PC-9 (cell line): ENCODE measurements around the gene ZNF525. TPM values are rescaled to one million over a fixed set of nuclear protein-coding genes. Genes with fewer than 3 reads are reported as not detected.

Source experiments
- Bru-seq: library from RNA; stranded (reverse); fragments of 400-500 nt; gene quantifications from one replicate; lab custom pipeline; 2021; lab: Mats Ljungman, UMichigan
- BruChase-seq, 2 experiments: library from RNA; stranded (reverse); fragments of 400-500 nt; gene quantifications; one replicate each; lab custom pipeline; 2021; lab: Mats Ljungman, UMichigan
- BruUV-seq: library from RNA; stranded (reverse); fragments of 400-500 nt; replicated peaks from 2 replicates; lab custom pipeline; 2021; lab: Mats Ljungman, UMichigan
- CTCF ChIA-PET: fragments of 300-600 bp; sonication (Branson Sonifier 250); formaldehyde crosslinking; loops from one replicate; lab custom pipeline; 2022; ENCODE audit warnings: antibody characterized with exemption; lab: Charles Lee
- POLR2A ChIA-PET: fragments of 300-600 bp; sonication (Branson Sonifier 250); formaldehyde crosslinking; loops from one replicate; lab custom pipeline; 2022; ENCODE audit warnings: antibody characterized with exemption; ENCODE audit not compliant: unreplicated experiment; lab: Charles Lee
- DNase-seq, 2 experiments: peaks; one replicate each; pipeline versions ENCODE4 v3.0.0 to v3.0.0-alpha.2; 2015 to 2022; ENCODE audit warnings: mixed read lengths in 1 of 2
- H2AFZ ChIP-seq: fragments of 200-600 bp; sonication (generic); 2 replicates; pipeline ENCODE4 v1.8.1; 2017; ENCODE audit warnings: antibody characterized with exemption
- H3F3A ChIP-seq: fragments of 200-600 bp; sonication (generic); 2 replicates; pipeline ENCODE4 v1.8.1; 2017; ENCODE audit warnings: antibody characterized with exemption, mild to moderate bottlenecking, low read depth; ENCODE audit not compliant: insufficient read depth
- H3K27ac ChIP-seq: fragments of 200-600 bp; sonication (generic); 2 replicates; pipeline ENCODE4 v1.6.1; 2016; ENCODE audit warnings: mixed run types
- H3K27me3 ChIP-seq: fragments of 200-600 bp; sonication (generic); 2 replicates; pipeline ENCODE4 v1.6.1; 2016; ENCODE audit warnings: low read depth, mixed run types; ENCODE audit not compliant: insufficient read depth
- H3K36me3 ChIP-seq: fragments of 200-600 bp; sonication (generic); 2 replicates; pipeline ENCODE4 v1.6.1; 2016; ENCODE audit warnings: low read depth, mixed run types
- H3K4me1 ChIP-seq: fragments of 200-600 bp; sonication (generic); replicated peaks from 2 replicates; pipeline ENCODE4 v1.6.1; 2016; ENCODE audit warnings: mixed run types; ENCODE audit not compliant: insufficient read depth
- H3K4me2 ChIP-seq: fragments of 200-600 bp; sonication (generic); 2 replicates; pipeline ENCODE4 v1.6.1; 2017; ENCODE audit warnings: mixed run types
- H3K4me3 ChIP-seq: fragments of 200-600 bp; sonication (generic); 2 replicates; pipeline ENCODE4 v1.6.1; 2016; ENCODE audit warnings: mixed run types
- H3K79me2 ChIP-seq: fragments of 200-600 bp; sonication (generic); 2 replicates; pipeline ENCODE4 v1.6.1; 2017; ENCODE audit warnings: low read depth, mixed run types
- H3K9me2 ChIP-seq: fragments of 200-600 bp; sonication (generic); 2 replicates; pipeline ENCODE4 v1.8.1; 2017; ENCODE audit warnings: mild to moderate bottlenecking; ENCODE audit not compliant: insufficient read depth
- H3K9me3 ChIP-seq: fragments of 200-600 bp; sonication (generic); 2 replicates; pipeline ENCODE4 v1.8.1; 2016; ENCODE audit warnings: low read depth; ENCODE audit not compliant: insufficient read depth
- H4K20me1 ChIP-seq: fragments of 200-600 bp; sonication (generic); 2 replicates; pipeline ENCODE4 v1.8.1; 2017; ENCODE audit not compliant: insufficient read depth
- EZH2 ChIP-seq: fragments of 200-600 bp; sonication (generic); IDR thresholded peaks from 2 replicates; pipeline ENCODE4 v1.8.0; 2017; ENCODE audit warnings: antibody characterized with exemption, low read depth
- intact Hi-C: fragments of 100-400 bp; cut with micrococcal nuclease; formaldehyde crosslinking; loops from one replicate; pipeline ENCODE4 v1.10.0; 2022; ENCODE audit not compliant: unreplicated experiment
- long read RNA-seq: library from polyadenylated mRNA; stranded (forward); transcript quantifications from one replicate; pipeline ENCODE4 v2.0.0, GENCODE V29; 2022
- total RNA-seq: library from RNA; stranded (reverse); gene quantifications from 2 replicates; pipeline ENCODE4 v1.2.3, GENCODE V29; 2021
- TF ChIP-seq, protein P1 (sequence below): fragments of 200-600 bp; sonication (generic); conservative IDR thresholded peaks from 2 replicates; pipeline ENCODE4 v1.6.1; 2017; ENCODE audit warnings: mixed run types, antibody characterized with exemption, mild to moderate bottlenecking, moderate library complexity

The ZNF525 gene
- 19.7 and 21.8 TPM in 2 replicates for total RNA-seq
- Bru-seq, nascent RNA: percentile 73 among the genes with signal in this experiment
- percentile 75 among the genes with signal in this experiment for BruChase-seq, experiment 1, labeled RNA remaining after a 2-hour chase
- BruChase-seq, experiment 2, labeled RNA remaining after a 6-hour chase: percentile 74 among the genes with signal in this experiment
- long read RNA-seq, partial matches to known transcripts: 0 of 2 reads
- long read RNA-seq, other reads (novel, unspliced or antisense): 1 of 2 reads

DNA sequence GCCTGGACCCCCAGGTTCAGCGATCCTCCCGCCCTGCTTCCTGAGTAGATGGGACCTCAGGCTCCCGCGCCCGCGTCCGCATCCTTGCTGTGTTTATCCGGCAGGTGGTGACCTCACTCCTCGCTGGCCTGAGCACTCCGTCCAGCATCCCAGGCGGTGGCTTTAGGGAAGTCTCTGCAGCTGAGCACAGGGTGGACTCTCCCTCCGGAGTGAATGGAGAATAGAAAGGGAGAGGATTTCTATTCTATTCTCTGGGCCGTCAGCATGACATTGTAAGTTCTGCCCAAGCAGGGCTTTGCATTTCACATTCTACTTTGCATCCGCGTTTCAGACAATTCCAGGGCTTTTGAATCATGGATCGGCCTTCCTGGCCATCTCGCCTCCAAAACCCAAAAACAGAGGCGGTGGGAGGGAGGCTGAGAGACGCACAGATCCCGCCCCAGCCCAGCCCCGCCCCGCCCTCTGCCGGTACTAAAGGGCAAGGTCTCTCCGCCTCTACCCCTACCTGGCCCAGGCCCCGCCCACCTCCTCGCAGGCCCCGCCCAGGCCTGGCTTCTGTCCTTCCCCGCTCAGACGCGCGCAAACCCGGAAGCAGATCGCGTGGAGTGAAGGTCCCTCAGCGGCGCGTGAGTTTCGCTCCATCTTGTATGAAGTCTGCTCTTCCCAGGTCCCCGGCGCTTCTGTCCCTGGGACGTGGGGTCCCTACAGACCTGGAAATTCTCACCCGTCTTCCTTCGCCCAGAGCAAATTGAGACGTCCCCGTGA is at the start of gene ZNF525:
ZNF525 (plus strand) TSS at position 572 of the 765 bp plus-strand sequence. CDS start 6,577 bp downstream, outside the sequence.
- Histone ChIP-seq H3K4me3 (peak within 1 kb of the TSS; percentile 63), H3K4me2 (peak within 1 kb of the TSS; percentile 84), H3K36me3 (peaks cover 4% of the 10 kb centered on the region; the same call in 1 of the 2 replicates), H3K9me2 (no peaks in the 10 kb centered on the region), H3K79me2 (peaks cover 4% of the 10 kb centered on the region; the same call in 1 of the 2 replicates), H3F3A (no peaks in the 10 kb centered on the region), H2AFZ (peak within 1 kb of the TSS; percentile 94), H4K20me1 (no peaks in the 10 kb centered on the region), H3K27me3 (no peaks in the 10 kb centered on the region), H3K9me3 (peaks cover 24% of the 10 kb centered on the region), H3K27ac (peak within 1 kb of the TSS; percentile 33), H3K4me1 (0 out of 2 replicates have a peak, but pooled peaks cover 6% of the 10 kb centered on the region)
- TSS peak; percentile 39 for BruUV-seq
- TF ChIP-seq, protein P1, sequence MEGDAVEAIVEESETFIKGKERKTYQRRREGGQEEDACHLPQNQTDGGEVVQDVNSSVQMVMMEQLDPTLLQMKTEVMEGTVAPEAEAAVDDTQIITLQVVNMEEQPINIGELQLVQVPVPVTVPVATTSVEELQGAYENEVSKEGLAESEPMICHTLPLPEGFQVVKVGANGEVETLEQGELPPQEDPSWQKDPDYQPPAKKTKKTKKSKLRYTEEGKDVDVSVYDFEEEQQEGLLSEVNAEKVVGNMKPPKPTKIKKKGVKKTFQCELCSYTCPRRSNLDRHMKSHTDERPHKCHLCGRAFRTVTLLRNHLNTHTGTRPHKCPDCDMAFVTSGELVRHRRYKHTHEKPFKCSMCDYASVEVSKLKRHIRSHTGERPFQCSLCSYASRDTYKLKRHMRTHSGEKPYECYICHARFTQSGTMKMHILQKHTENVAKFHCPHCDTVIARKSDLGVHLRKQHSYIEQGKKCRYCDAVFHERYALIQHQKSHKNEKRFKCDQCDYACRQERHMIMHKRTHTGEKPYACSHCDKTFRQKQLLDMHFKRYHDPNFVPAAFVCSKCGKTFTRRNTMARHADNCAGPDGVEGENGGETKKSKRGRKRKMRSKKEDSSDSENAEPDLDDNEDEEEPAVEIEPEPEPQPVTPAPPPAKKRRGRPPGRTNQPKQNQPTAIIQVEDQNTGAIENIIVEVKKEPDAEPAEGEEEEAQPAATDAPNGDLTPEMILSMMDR: peak; percentile 55
- no peak for TF ChIP-seq EZH2
- ChIA-PET POLR2A (no interaction called here), CTCF (no interaction called here)
- DNase-seq: peak; percentile 73 to 95
- intact Hi-C loops: loop anchor here (1.0 to 10.0 kb wide), 2 partner anchors 30 to 171 kb away; partner anchors contain the start of genes ZNF665 and ZNF765

DNA sequence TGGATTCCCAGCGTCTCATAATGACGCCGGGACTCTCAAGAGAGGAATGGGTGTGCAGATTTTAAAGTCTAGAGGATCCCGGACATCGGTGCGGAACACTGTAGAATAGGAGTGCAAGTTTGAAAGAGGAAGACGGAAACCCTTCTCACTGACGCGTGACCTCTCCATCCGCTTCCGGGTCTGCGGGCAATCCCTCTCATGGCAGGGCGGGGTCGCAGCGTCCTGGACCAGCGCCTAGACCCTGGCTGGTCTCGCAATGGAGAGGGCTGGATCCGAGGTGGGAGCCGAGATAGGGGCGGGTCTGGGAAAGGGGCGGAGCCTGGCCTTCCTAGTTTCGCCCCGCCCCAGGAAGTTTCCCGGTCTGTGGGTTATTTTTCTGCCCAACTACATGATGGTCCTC is 36.5 kb upstream of the ZNF525 start:
- Histone ChIP-seq H3F3A (no peaks in the 10 kb centered on the region), H3K4me2 (no peak overlapping the region), H3K79me2 (no peaks in the 10 kb centered on the region), H3K9me2 (no peaks in the 10 kb centered on the region), H3K9me3 (peaks cover 18% of the 10 kb centered on the region), H4K20me1 (no peaks in the 10 kb centered on the region), H3K36me3 (no peaks in the 10 kb centered on the region), H3K4me1 (peaks cover 5% of the 10 kb centered on the region), H2AFZ (no peak overlapping the region), H3K27ac (no peak overlapping the region), H3K4me3 (no peak overlapping the region), H3K27me3 (no peaks in the 10 kb centered on the region)
- BruUV-seq: no TSS peak
- ChIA-PET POLR2A (no interaction called here), CTCF (no interaction called here)
- intact Hi-C loops: no loop called here
- DNase-seq: peak in 1 of 2 experiments; percentile 5
- TF ChIP-seq, protein P1: no peak
- no peak for TF ChIP-seq EZH2

GRCh38 chr19:53332484-53332883 is 33.0 kb upstream of the ZNF525 start:
- no peak for TF ChIP-seq EZH2
- TF ChIP-seq, protein P1: no peak
- ChIA-PET POLR2A (no interaction called here), CTCF (no interaction called here)
- Histone ChIP-seq H3K4me1 (peaks cover 12% of the 10 kb centered on the region), H3K27me3 (no peaks in the 10 kb centered on the region), H2AFZ (peak overlapping the region; percentile 97; the same call in 1 of the 2 replicates), H3K4me2 (peak overlapping the region; percentile 87), H3F3A (no peaks in the 10 kb centered on the region), H3K4me3 (peak overlapping the region; percentile 74; the same call in 1 of the 2 replicates), H3K9me3 (peaks cover 24% of the 10 kb centered on the region), H4K20me1 (no peaks in the 10 kb centered on the region), H3K9me2 (no peaks in the 10 kb centered on the region), H3K27ac (no peak overlapping the region), H3K36me3 (no peaks in the 10 kb centered on the region), H3K79me2 (peaks cover 18% of the 10 kb centered on the region; the same call in 1 of the 2 replicates)
- intact Hi-C loops: no loop called here
- peak in 1 of 2 experiments; percentile 30 for DNase-seq
- no TSS peak for BruUV-seq
